DOHH2 (cell line): Measurements from ENCODE around the gene PPP2R5E.

Source experiments
- CTCF ChIP-seq: fragments of 200-600 bp; sonication (generic); IDR thresholded peaks from one replicate; pipeline ENCODE4 v1.5.1; 2014; ENCODE audit warnings: antibody characterized with exemption, mild to moderate bottlenecking, low read depth, low read length; ENCODE audit not compliant: poor library complexity, severe bottlenecking
- EZH2phosphoT487 ChIP-seq: fragments of 200-600 bp; sonication (generic); IDR thresholded peaks from 2 replicates; pipeline ENCODE4 v1.6.1; 2017; ENCODE audit warnings: borderline replicate concordance, mild to moderate bottlenecking, antibody characterized with exemption, low read length, moderate library complexity, mixed read lengths

DNA sequence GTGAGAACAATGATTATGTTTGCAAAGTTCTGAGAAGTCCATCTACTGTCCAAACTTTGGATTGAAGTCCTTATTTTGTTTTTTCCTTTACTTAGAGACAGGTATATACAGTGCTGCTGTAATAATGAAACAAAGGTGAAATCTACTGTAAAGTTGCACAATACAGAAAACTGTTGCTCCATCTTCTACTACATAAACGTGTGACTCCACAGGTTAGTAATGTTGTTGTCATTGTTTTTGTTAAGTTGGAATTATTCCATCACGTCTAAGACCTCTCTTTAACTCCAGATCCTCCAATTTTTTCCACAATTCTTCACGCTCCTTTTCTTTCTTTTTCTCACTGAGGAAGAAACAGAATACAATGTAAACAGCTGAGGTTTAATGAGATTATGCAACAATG, 167.4 kb downstream of the PPP2R5E start:
- no peak for TF ChIP-seq CTCF
- no peak for TF ChIP-seq EZH2phosphoT487
